Amniotic epithelial cell (primary cell): ENCODE data around the gene CBLN2.
A peak's percentile ranks its signal among the peaks of the same experiment; 100 is the strongest.

Source experiments
- DNase-seq: peaks from one replicate; pipeline ENCODE4 v3.0.0-alpha.2; 2010; ENCODE audit warnings: low read depth

Gene CBLN2

DNA sequence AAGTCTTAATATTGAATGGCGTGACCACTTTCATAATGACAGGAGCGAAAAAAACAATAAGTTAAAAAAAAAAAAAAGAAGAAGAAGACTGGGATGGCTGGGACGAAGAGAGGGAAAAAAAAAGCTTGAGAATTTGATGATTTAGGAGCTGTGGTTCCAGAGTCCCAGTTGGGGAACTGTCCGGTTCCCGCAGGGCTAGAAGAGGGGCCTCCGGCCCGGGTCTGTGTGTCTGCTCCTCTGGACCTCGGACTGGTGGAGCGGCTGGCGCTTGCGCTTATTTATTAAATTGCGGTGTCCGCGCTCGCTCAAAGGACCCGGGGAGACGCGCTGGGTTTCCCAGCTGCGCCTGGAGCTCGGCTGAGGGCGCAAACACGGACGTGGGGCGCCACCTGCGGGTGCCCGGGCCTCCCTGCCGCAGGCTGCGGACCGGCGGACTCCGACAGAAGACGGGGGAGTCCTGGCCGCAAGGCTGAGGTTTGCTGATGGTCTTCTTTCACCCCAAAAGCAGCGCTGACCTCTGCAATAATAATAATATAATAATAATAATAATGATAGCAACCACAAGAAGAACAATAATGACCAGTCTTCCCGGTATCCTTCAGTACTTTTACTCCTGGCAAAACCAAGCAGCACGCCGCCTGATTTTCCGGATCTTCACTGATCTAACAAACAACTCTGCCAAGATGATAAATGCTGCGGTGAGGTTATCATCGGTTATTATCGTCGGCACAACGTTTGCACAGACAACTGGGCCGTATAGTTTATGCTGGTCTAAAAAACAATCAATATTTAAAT is at the start of gene CBLN2:
CBLN2 (minus strand) TSS at position 251 of the 795 bp plus-strand sequence. CDS start 2,182 bp downstream, outside the sequence.
- DNase-seq = peak; percentile 14

- no peak for DNase-seq
Measured at GRCh38 chr18:72588360-72588759, 44.2 kb upstream of the CBLN2 start.

DNA sequence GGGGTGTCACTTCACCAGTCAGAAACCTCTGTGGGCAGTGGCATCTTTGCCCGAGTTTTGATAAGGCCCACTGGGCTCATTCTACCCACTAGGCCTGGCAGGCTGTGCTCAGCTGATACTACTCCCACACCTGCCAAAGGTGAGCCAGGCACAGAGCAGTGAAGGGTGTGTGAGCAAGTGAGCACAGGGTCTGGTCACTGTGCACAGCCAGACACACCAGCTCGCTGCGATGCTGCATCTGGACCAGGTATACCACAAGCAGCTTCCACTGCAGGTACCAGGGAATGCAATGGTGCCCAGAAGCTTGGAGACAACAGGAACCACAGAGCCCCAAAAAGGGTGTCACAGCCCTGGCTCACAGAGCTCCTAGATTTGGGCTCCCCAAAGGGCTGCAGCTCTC is 40.6 kb upstream of the CBLN2 start:
- DNase-seq = no peak

GRCh38 chr18:72581976-72582375 is 37.8 kb upstream of the CBLN2 start:
- no peak for DNase-seq

DNA sequence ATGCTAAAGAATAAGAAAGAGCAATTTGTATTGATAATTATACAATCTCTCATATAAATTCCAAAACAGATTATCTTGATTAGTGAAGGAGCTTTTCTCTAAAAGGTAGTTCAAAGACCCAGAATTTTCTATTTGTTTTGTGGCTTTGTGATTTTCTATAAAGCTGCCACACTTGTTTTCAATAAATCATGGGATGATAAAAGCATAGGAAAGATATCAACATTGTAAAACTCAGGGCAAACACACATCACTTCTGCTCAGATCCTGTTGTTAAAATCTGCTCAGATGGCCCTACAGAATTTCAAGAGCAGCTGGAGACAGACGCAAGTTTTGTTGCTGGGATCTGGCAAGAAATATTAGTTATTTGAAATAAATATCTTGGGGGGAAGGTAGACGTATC is 28.8 kb upstream of the CBLN2 start:
- DNase-seq = no peak

GRCh38 chr18:72566290-72566689 is 22.1 kb upstream of the CBLN2 start:
- no peak for DNase-seq

GRCh38 chr18:72555968-72556367 is 11.8 kb upstream of the CBLN2 start:
- no peak for DNase-seq

DNA sequence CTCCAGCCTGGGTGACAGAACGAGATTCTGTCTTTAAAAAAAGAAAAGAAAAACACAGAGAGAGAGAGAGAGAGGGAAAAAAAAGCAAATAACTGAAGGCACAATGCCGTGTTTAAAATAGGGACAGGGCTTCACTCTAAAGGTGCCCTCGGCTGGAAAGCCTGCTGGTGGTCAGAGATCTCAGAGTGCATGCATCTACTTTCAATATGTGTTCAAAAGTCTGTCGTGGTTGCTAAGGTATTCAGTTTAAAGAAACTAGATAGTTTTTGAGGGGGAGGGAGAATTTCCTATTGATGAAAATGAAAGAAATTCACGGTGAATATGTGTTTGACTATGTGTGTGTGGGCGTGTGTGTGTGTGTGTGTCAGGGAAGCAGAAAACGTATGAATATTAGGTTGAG is 11.0 kb upstream of the CBLN2 start:
- no peak for DNase-seq

GRCh38 chr18:72543357-72544055 is 636 bp downstream of the CBLN2 start:
- no peak for DNase-seq

- no peak for DNase-seq
Measured at GRCh38 chr18:72542984-72543356, 1.2 kb downstream of the CBLN2 start.

GRCh38 chr18:72542342-72542741 is 1.8 kb downstream of the CBLN2 start:
- no peak for DNase-seq

DNA sequence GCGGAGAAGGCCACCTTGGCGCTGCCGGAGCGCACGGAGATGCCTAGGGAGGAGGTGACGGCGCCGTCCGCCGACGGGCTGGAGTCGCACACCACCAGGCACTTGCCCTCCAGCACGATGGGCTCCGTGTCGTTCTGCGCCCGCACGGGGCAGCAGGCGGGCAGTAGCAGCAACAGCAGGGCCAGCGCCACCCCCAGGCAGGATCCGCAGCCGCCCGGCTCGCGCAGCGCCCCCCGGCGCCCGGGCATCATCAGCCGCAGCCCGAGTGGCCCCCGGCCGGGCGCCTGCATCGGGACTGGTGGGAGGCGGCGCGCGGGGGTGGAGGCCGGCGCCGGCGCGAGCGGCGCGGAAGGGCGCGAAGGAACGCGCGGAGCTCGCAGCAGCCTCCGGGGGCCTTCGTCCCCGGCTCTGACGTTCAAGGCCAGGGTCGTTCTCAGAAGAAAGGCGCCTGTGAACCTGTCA is 2.2 kb downstream of the CBLN2 start:
- DNase-seq = no peak

GRCh38 chr18:72539901-72540300 is 4.2 kb downstream of the CBLN2 start:
- DNase-seq = no peak

GRCh38 chr18:72530622-72531021 is 13.5 kb downstream of the CBLN2 start:
- DNase-seq = no peak

GRCh38 chr18:72504866-72505265 is 39.3 kb downstream of the CBLN2 start:
- DNase-seq = no peak

DNA sequence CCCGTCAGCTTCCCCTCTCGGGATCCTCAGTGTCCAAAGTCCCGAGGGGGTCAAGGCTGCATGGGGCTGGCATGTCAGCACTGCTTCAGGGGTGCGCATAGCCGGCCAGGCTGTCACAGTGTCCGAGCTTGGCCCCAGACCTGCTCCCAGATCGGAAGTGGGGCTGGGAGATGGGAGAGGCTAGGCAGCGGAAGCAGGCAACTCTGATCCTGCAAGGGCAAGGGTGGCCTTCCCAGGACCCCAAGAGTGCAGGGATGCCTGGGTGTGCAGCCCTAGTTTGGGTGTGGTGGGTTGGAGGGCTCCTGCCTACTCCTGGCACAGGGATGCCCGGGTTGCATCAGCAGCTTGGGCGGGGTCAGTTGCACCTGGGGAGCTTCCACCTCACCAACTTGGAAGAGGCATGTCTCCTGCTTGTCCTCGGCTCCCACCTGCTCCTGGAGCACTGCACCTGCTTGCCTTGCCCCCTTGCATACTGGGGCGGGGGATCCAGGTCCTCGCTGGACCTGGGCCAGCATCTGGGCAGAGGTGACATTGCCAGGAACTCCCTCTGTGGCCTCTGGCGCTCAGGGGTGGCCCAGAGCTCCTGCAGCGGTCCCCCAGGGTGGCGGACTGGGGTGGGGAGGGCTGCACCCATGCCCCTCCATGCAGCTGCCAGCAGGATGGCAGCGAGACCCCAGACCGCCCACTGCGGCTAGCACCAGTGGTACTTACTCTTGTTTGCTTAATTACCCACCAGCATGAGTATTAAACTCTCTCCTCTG is 41.3 kb downstream of the CBLN2 start:
- no peak for DNase-seq

DNA sequence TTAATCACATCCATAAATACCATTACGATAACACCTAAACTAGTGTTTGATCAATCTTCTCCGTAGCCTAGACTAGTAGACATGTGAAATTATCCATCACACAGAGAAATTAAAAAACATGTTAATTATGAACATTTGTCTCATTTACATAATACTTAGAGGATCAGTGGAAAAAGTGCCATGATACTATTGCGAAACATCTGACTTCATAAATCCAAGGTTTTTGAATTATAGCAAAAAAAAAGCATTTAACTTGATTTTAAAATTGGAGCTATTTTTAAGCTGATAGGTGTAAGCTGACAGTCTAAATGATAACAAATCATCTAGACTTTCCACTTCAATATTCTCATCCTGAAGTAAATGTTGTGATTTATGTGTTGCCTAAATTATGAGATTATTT is 51.6 kb downstream of the CBLN2 start:
- DNase-seq = no peak
